ENCODE results near the gene ACAD11.

ACAD11 gene

GRCh38 chr3:132660052-132660810 lies 622 bp upstream of the ACAD11 start, which contains the start of gene UBA5:
TSS of gene UBA5 (plus strand) at chr3:132660329. CDS start at chr3:132660538, 209 bp downstream.
- TF ChIP-seq GATA2 (IDR thresholded peaks at IDR 0.05; ENCODE audit: low read depth, low read length) (no peak), GATA3 (IDR thresholded peaks at IDR 0.05; ENCODE audit: low read depth, low read length) (no peak)

GRCh38 chr3:132659000-132659364 lies 627 bp downstream of the ACAD11 start:
- TF ChIP-seq GATA3 (IDR thresholded peaks at IDR 0.05; ENCODE audit: low read depth, low read length), result no peak
- TF ChIP-seq GATA2 (IDR thresholded peaks at IDR 0.05; ENCODE audit: low read depth, low read length), result no peak

GRCh38 chr3:132657869-132658747 lies 1.5 kb downstream of the ACAD11 start:
- no peak for TF ChIP-seq GATA3 (IDR thresholded peaks at IDR 0.05; ENCODE audit: low read depth, low read length)

- TF ChIP-seq GATA3 (IDR thresholded peaks at IDR 0.05; ENCODE audit: low read depth, low read length), result no peak
- TF ChIP-seq GATA2 (IDR thresholded peaks at IDR 0.05; ENCODE audit: low read depth, low read length), result no peak
These were observed 4.1 kb downstream of the ACAD11 start for GRCh38 chr3:132655471-132655870.

- TF ChIP-seq GATA3 (IDR thresholded peaks at IDR 0.05; ENCODE audit: low read depth, low read length) (no peak), GATA2 (IDR thresholded peaks at IDR 0.05; ENCODE audit: low read depth, low read length) (no peak)
These were observed 4.9 kb downstream of the ACAD11 start for GRCh38 chr3:132654721-132655120.

GRCh38 chr3:132654190-132654589 lies 5.4 kb downstream of the ACAD11 start:
- TF ChIP-seq GATA2 (IDR thresholded peaks at IDR 0.05; ENCODE audit: low read depth, low read length) (no peak), GATA3 (IDR thresholded peaks at IDR 0.05; ENCODE audit: low read depth, low read length) (no peak)

- TF ChIP-seq GATA2 (IDR thresholded peaks at IDR 0.05; ENCODE audit: low read depth, low read length) (no peak), GATA3 (IDR thresholded peaks at IDR 0.05; ENCODE audit: low read depth, low read length) (no peak)
These were observed 6.9 kb downstream of the ACAD11 start for GRCh38 chr3:132652640-132653270.

GRCh38 chr3:132650153-132650552 lies 9.5 kb downstream of the ACAD11 start:
- TF ChIP-seq GATA3 (IDR thresholded peaks at IDR 0.05; ENCODE audit: low read depth, low read length) (no peak), GATA2 (IDR thresholded peaks at IDR 0.05; ENCODE audit: low read depth, low read length) (no peak)

GRCh38 chr3:132645058-132645457 lies 14.6 kb downstream of the ACAD11 start:
- no peak for TF ChIP-seq GATA3 (IDR thresholded peaks at IDR 0.05; ENCODE audit: low read depth, low read length)
- no peak for TF ChIP-seq GATA2 (IDR thresholded peaks at IDR 0.05; ENCODE audit: low read depth, low read length)

GRCh38 chr3:132643366-132643765 lies 16.2 kb downstream of the ACAD11 start:
- no peak for TF ChIP-seq GATA2 (IDR thresholded peaks at IDR 0.05; ENCODE audit: low read depth, low read length)
- no peak for TF ChIP-seq GATA3 (IDR thresholded peaks at IDR 0.05; ENCODE audit: low read depth, low read length)

- TF ChIP-seq GATA3 (IDR thresholded peaks at IDR 0.05; ENCODE audit: low read depth, low read length), result no peak
- no peak for TF ChIP-seq GATA2 (IDR thresholded peaks at IDR 0.05; ENCODE audit: low read depth, low read length)
These were observed 17.1 kb downstream of the ACAD11 start for GRCh38 chr3:132642539-132642847.

GRCh38 chr3:132641837-132642538 lies 17.6 kb downstream of the ACAD11 start:
- TF ChIP-seq GATA2 (IDR thresholded peaks at IDR 0.05; ENCODE audit: low read depth, low read length), result no peak
- TF ChIP-seq GATA3 (IDR thresholded peaks at IDR 0.05; ENCODE audit: low read depth, low read length), result no peak

GRCh38 chr3:132638706-132639105 lies 20.9 kb downstream of the ACAD11 start:
- no peak for TF ChIP-seq GATA3 (IDR thresholded peaks at IDR 0.05; ENCODE audit: low read depth, low read length)

- TF ChIP-seq GATA2 (IDR thresholded peaks at IDR 0.05; ENCODE audit: low read depth, low read length) (no peak), GATA3 (IDR thresholded peaks at IDR 0.05; ENCODE audit: low read depth, low read length) (no peak)
These were observed 22.0 kb downstream of the ACAD11 start for GRCh38 chr3:132637590-132637989.

All from SH-SY5Y (cell line).